ENCODE data around the gene PRR30. TPM values are rescaled to one million over a fixed set of nuclear protein-coding genes. Genes with fewer than 3 reads are reported as not detected.

PRR30 gene
- total and polyA plus RNA-seq, 2 of the 4 experiments (the other 2 are of a cell fraction): not detected

- POLR2A ChIA-PET (ENCODE audit: unreplicated experiment): no interaction called here
- no peak overlapping the region for H2BK120ac ChIP-seq (ENCODE audit: low read depth, low read length)
- H2BK5ac ChIP-seq (ENCODE audit: low read depth, low read length, poor library complexity, severe bottlenecking): no peak overlapping the region
- peaks cover 4% of the 10 kb centered on the region; the same call in 1 of the 2 replicates for H3K9me1 ChIP-seq (ENCODE audit: insufficient read depth, low read length)
- no peaks in the 10 kb centered on the region for H3K79me1 ChIP-seq (ENCODE audit: low read depth in 1 of 2, low read length in 2 of 2)
- H3K27me3 ChIP-seq (ENCODE audit: control insufficient read depth, insufficient read depth, low read length): peaks cover 58% of the 10 kb centered on the region
- no peak overlapping the region for H3K23ac ChIP-seq (ENCODE audit: low read depth, low read length)
- H2AK9ac ChIP-seq (replicated peaks; ENCODE audit: low read depth, low read length, poor library complexity): no peak overlapping the region
- no peak overlapping the region for H4K91ac ChIP-seq (ENCODE audit: insufficient read depth, low read depth, low read length)
- no peak overlapping the region for H2BK20ac ChIP-seq (ENCODE audit: low read depth, low read length)
- peaks cover 6% of the 10 kb centered on the region; the same call in 1 of the 2 replicates for H3K9me3 ChIP-seq (ENCODE audit: control insufficient read depth, insufficient read depth, low read length)
- dilution Hi-C loops (cut with HindIII; ENCODE audit: low sequenced_read_pairs, unreplicated experiment) (no loop called here), in situ Hi-C loops (cut with MboI; ENCODE audit: low sequenced_read_pairs) (no loop called here), intact Hi-C loops (cut with micrococcal nuclease) (no loop called here)
- TF ChIP-seq USF2 (IDR thresholded peaks at IDR 0.05; ENCODE audit: low read depth, low read length): no peak
- TF ChIP-seq RFX5 (IDR thresholded peaks at IDR 0.05; ENCODE audit: low read depth, low read length): no peak
- no peak for TF ChIP-seq CTCF (conservative IDR thresholded peaks at IDR 0.05; ENCODE audit: low read depth, low read length)
- no peak for TF ChIP-seq FOS (IDR thresholded peaks at IDR 0.05; ENCODE audit: low read depth, low read length)
- TF ChIP-seq ELK1 (IDR thresholded peaks at IDR 0.05; ENCODE audit: borderline replicate concordance, low read depth, low read length): no peak
- no peak for TF ChIP-seq SMC3 (IDR thresholded peaks at IDR 0.05; ENCODE audit: low read depth, low read length)
- no peak overlapping the region for H3K9ac ChIP-seq (ENCODE audit: low read depth, low read length)
- H3K4me3 ChIP-seq (ENCODE audit: insufficient read depth, low read depth, low read length): no peak overlapping the region
- no peak overlapping the region for H4K8ac ChIP-seq (ENCODE audit: low read depth in 2 of 2, low read length in 2 of 2)
- DNase-seq (no peak), ATAC-seq (ENCODE audit: low read depth) (no peak)
- H3K14ac ChIP-seq (replicated peaks; ENCODE audit: low read depth, low read length): no peak overlapping the region
- no peak overlapping the region for H3K56ac ChIP-seq (ENCODE audit: extremely low read depth, insufficient read depth, low read length)
- no TSS peak for BruUV-seq (replicated peaks)
- CTCF ChIA-PET: no interaction called here
- H3K4ac ChIP-seq (ENCODE audit: low read depth, low read length): no peak overlapping the region
- no peak overlapping the region for H3K27ac ChIP-seq (ENCODE audit: insufficient read depth, low read length)
- no peak overlapping the region for H2AFZ ChIP-seq (replicated peaks; ENCODE audit: low read length, poor library complexity)
- no peak overlapping the region for H2AK5ac ChIP-seq (ENCODE audit: low read depth, low read length)
- no peaks in the 10 kb centered on the region for H4K20me1 ChIP-seq (ENCODE audit: insufficient read depth, low read length)
- H3K18ac ChIP-seq (ENCODE audit: low read depth, low read length): no peak overlapping the region
- no peak overlapping the region for H4K5ac ChIP-seq (ENCODE audit: low read depth, low read length)
- 80% methylated on average over 1 of the region's 2 CpGs; no CpG with 5 or more reads in 1 of the 2 experiments for WGBS, 2 experiments (ENCODE audit: extremely low coverage in 2 of 2, insufficient read length in 1 of 2)
- no peaks in the 10 kb centered on the region for H3K36me3 ChIP-seq (ENCODE audit: control insufficient read depth, insufficient read depth, low read length)
- H3K4me2 ChIP-seq (ENCODE audit: low read depth, low read length): no peak overlapping the region
- peaks cover 7% of the 10 kb centered on the region for H3K4me1 ChIP-seq (ENCODE audit: control insufficient read depth, insufficient read depth, low read length)
- no peak overlapping the region for H2BK15ac ChIP-seq (ENCODE audit: low read depth, low read length)
These were observed 17.3 kb downstream of the PRR30 start for GRCh38 chr2:27121906-27122305.

Data from IMR-90 (cell line).